ENCODE results near the gene FXYD6.

The FXYD6 gene

DNA sequence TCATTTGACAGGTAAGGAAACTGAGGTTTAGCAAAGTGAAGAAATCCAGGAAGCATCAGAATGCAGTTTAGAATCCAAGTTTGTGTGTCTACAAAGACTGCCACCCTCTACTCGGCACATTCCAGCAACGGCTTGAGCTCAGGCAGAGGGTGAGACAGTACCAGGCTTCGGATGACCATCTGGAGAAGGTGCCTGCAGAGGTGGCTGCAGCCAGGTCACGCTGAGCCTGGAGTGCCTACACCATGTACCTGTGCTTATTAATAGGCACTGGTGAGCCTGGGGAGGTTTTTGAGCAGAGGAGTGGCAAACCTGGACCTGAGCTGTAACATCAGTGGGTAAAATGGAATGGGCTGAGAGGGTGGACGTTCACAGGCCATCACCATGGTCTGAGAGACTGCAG is 4.7 kb downstream of the FXYD6 start:
- Histone ChIP-seq H3K27me3 (ENCODE audit: low read depth, low read length) (peaks cover 17% of the 10 kb centered on the region), H3K27ac (ENCODE audit: low read length) (no peak overlapping the region)
- TF ChIP-seq EZH2phosphoT487 (IDR thresholded peaks at IDR 0.05; ENCODE audit: low read depth): no peak
- TF ChIP-seq, protein P1, sequence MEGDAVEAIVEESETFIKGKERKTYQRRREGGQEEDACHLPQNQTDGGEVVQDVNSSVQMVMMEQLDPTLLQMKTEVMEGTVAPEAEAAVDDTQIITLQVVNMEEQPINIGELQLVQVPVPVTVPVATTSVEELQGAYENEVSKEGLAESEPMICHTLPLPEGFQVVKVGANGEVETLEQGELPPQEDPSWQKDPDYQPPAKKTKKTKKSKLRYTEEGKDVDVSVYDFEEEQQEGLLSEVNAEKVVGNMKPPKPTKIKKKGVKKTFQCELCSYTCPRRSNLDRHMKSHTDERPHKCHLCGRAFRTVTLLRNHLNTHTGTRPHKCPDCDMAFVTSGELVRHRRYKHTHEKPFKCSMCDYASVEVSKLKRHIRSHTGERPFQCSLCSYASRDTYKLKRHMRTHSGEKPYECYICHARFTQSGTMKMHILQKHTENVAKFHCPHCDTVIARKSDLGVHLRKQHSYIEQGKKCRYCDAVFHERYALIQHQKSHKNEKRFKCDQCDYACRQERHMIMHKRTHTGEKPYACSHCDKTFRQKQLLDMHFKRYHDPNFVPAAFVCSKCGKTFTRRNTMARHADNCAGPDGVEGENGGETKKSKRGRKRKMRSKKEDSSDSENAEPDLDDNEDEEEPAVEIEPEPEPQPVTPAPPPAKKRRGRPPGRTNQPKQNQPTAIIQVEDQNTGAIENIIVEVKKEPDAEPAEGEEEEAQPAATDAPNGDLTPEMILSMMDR (IDR thresholded peaks at IDR 0.05; ENCODE audit: low read depth, low read length): no peak

DNA sequence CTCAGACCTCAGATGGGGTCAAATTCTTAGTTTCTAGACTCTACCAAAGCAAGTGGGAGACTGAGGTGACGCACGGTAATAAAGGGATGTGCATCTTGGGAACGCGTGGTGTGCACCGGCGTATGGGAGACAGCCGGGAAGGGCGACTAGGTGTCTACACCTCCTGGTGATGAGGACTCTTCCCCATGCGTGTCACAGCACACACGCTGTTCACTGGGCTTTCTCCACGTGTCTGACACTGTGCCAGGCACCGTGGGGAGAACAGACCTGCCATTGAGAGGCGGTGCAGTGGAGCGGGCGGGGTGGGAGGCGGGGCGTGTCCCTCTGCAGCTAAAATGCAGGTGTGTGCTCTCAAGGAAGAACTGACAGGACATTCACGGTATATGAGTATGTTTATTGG is 5.3 kb downstream of the FXYD6 start:
- Histone ChIP-seq H3K27me3 (ENCODE audit: low read depth, low read length) (peaks cover 13% of the 10 kb centered on the region), H3K4me2 (ENCODE audit: low read length) (no peak overlapping the region), H3K9ac (ENCODE audit: low read length) (no peak overlapping the region), H3K4me1 (ENCODE audit: low read length) (peaks cover 32% of the 10 kb centered on the region), H3K36me3 (replicated peaks; ENCODE audit: low read depth, low read length) (no peaks in the 10 kb centered on the region), H3K9me3 (ENCODE audit: insufficient read depth, low read length) (no peaks in the 10 kb centered on the region), H3K4me3 (ENCODE audit: low read length) (no peak overlapping the region), H3K79me2 (ENCODE audit: low read length) (no peaks in the 10 kb centered on the region), H2AFZ (ENCODE audit: low read depth, low read length) (no peak overlapping the region), H3K27ac (ENCODE audit: low read length) (no peak overlapping the region), H4K20me1 (ENCODE audit: insufficient read depth, low read length) (no peaks in the 10 kb centered on the region)
- TF ChIP-seq, protein P1 (IDR thresholded peaks at IDR 0.05; ENCODE audit: low read depth, low read length): no peak
- TF ChIP-seq EZH2phosphoT487 (IDR thresholded peaks at IDR 0.05; ENCODE audit: low read depth): no peak

More for the DNA sequence above, 4.7 kb downstream of the FXYD6 start:
- Histone ChIP-seq H4K20me1 (ENCODE audit: insufficient read depth, low read length) (no peaks in the 10 kb centered on the region), H3K79me2 (ENCODE audit: low read length) (no peaks in the 10 kb centered on the region), H3K4me1 (ENCODE audit: low read length) (peaks cover 32% of the 10 kb centered on the region), H2AFZ (ENCODE audit: low read depth, low read length) (no peak overlapping the region), H3K9me3 (ENCODE audit: insufficient read depth, low read length) (no peaks in the 10 kb centered on the region), H3K9ac (ENCODE audit: low read length) (no peak overlapping the region), H3K36me3 (replicated peaks; ENCODE audit: low read depth, low read length) (no peaks in the 10 kb centered on the region), H3K4me3 (ENCODE audit: low read length) (no peak overlapping the region), H3K4me2 (ENCODE audit: low read length) (no peak overlapping the region)

DNA sequence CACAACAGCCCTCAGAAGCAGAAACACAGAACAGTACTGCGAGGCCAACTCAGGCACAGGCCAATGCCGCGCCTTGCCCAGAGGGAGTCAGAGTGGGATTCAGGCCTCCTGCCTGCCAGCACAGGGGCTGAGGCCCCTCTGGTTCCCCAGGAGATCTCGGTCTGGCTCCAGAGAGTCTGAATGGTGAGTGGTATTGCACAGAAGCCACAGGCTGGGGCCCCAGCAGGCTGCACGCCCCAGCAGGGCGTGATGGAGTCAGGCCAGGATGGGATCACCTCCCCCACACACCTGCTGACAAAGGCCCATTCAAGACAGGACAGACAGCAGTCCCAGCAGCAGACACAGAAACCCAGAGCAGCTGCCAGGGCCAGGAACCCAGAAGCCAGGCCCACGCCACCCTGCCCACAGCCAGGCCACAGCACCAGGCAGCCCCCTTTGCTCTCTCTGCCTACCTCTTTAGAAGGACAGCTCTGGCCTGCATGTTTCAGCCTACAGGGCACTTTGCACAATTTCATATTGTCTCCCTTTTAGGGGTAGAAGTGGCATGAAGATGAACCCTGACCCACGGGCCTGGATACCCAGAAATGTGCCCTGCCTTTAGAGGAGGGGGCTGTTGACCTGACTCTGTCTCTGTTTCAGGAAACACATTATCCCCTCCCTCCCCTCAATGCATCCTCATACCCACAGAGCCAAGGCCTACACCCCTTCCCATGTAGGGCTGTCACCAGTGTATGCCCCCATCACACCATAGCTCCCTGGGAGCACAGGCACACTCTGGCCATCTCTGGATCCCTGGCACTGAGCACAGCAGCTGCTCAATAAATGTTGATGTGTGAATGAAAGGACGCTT is 6.1 kb downstream of the FXYD6 start:
- Histone ChIP-seq H4K20me1 (ENCODE audit: insufficient read depth, low read length) (no peaks in the 10 kb centered on the region), H3K9ac (ENCODE audit: low read length) (peak overlapping the region; percentile 40; the same call in 1 of the 2 replicates), H3K4me3 (ENCODE audit: low read length) (peak overlapping the region; percentile 12; the same call in 1 of the 2 replicates), H3K9me3 (ENCODE audit: insufficient read depth, low read length) (no peaks in the 10 kb centered on the region), H3K36me3 (replicated peaks; ENCODE audit: low read depth, low read length) (no peaks in the 10 kb centered on the region), H3K4me2 (ENCODE audit: low read length) (peak overlapping the region; percentile 56), H3K27ac (ENCODE audit: low read length) (peak overlapping the region; percentile 40; the same call in 1 of the 2 replicates), H2AFZ (ENCODE audit: low read depth, low read length) (peak overlapping the region; percentile 94), H3K4me1 (ENCODE audit: low read length) (peaks cover 24% of the 10 kb centered on the region), H3K27me3 (ENCODE audit: low read depth, low read length) (peaks cover 6% of the 10 kb centered on the region; the same call in 1 of the 2 replicates), H3K79me2 (ENCODE audit: low read length) (no peaks in the 10 kb centered on the region)
- TF ChIP-seq, protein P1 (IDR thresholded peaks at IDR 0.05; ENCODE audit: low read depth, low read length): no peak
- no peak for TF ChIP-seq EZH2phosphoT487 (IDR thresholded peaks at IDR 0.05; ENCODE audit: low read depth)

DNA sequence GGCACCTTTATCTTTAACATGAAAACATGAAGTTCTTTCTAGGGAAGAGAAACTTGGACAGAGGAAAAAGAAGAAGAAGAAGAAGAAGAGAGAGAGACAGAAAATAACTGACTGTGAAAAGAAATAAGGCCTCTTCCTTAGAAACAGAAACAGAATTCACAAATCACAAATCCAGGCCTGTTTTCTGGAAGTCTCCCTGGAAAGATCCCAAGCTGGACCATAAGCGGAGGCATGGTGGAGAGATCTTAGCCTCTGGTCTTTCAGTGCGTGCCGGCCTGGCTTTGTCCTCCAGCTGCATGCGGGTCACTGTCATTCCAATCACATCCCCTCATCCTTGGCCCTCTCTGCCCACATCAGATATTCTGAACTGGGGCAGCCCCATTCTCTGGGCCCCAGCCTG is 6.9 kb downstream of the FXYD6 start:
- Histone ChIP-seq H3K4me1 (ENCODE audit: low read length) (peaks cover 22% of the 10 kb centered on the region), H3K4me3 (ENCODE audit: low read length) (peak overlapping the region; percentile 12; the same call in 1 of the 2 replicates), H3K4me2 (ENCODE audit: low read length) (peak overlapping the region; percentile 56), H3K79me2 (ENCODE audit: low read length) (no peaks in the 10 kb centered on the region), H3K9ac (ENCODE audit: low read length) (peak overlapping the region; percentile 40; the same call in 1 of the 2 replicates), H3K27me3 (ENCODE audit: low read depth, low read length) (no peaks in the 10 kb centered on the region), H2AFZ (ENCODE audit: low read depth, low read length) (peak overlapping the region; percentile 94), H4K20me1 (ENCODE audit: insufficient read depth, low read length) (no peaks in the 10 kb centered on the region), H3K36me3 (replicated peaks; ENCODE audit: low read depth, low read length) (no peaks in the 10 kb centered on the region), H3K9me3 (ENCODE audit: insufficient read depth, low read length) (no peaks in the 10 kb centered on the region), H3K27ac (ENCODE audit: low read length) (peak overlapping the region; percentile 40; the same call in 1 of the 2 replicates)
- TF ChIP-seq, protein P1 (IDR thresholded peaks at IDR 0.05; ENCODE audit: low read depth, low read length): no peak
- no peak for TF ChIP-seq EZH2phosphoT487 (IDR thresholded peaks at IDR 0.05; ENCODE audit: low read depth)

Measured in OCI-LY3 (cell line).